ENCODE data around the gene PDE11A.

Gene PDE11A

DNA sequence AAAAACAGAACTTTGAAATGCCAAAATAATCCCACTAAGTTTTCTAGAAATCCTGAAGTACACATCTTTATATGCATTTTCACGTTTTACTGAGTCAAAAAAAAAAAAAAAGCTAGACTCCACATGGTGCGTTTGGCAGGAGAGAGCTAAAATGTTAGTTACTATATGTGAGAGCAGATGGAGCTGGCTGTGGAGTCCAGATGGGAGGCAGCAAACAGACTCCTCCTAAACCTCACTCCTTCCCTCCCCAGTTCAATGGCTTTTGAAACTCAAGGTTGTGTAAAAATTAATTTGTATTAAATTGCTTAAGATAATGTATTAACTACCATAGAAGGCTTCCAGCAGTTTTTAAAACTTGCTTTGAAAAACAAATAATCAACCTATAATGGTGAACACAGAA, 431.2 kb downstream of the PDE11A start:
- DNase-seq (ENCODE audit: extremely low read depth, low read depth) = no peak
- TF ChIP-seq CTCF (IDR thresholded peaks at IDR 0.05; ENCODE audit: low read depth, low read length) = no peak

DNA sequence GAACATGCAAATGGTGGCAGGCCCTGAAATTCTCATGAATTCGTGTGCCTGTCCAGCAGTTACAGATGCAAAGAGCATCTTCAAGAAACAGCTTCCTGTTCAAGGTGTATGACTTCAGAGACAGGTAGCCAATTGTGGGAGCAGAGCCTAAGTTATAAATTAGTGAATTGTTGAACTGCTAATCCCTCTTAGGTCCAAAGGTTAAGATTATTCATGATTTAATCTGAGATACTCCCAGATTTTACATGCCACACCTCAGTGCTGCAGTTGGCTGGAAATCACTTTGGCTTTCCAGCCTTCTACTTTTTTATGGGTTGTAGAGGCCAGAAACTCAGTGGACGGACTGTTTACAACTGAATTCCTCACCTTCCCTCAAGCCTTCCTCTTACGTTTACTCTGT, 432.2 kb downstream of the PDE11A start:
- TF ChIP-seq CTCF (IDR thresholded peaks at IDR 0.05; ENCODE audit: low read depth, low read length) = no peak
- DNase-seq (ENCODE audit: extremely low read depth, low read depth) = no peak

DNA sequence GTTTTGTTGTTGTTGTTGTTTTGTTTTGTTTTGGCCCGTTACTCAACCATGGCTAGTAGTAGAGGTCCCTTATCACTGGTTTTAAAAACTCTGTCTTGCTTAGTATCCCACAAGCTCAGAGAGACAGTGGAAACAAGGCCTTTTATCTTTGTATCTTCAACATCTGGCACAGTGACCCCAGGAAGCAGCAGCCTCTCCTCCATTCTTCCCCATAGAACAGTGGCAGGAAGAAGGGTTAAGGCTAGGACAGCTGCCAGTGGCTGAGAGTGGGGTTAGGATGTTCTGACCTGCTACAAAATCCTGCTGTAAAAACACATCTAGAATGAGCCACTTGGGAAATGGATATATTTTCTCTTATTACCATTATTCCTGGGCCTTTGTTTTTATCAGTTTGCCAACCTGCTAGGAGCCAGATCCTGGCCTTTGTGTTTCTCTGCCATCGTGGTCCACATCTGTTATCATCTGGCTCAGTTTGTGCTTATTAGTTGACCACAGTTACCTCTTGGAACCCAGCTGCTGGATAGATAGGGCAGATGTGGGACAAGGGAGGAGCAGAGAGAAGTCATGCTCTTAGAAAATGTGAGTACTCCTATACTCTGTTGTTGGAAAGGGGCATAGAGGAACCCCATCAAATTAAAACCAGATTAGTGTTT, 433.2 kb downstream of the PDE11A start:
- DNase-seq (ENCODE audit: extremely low read depth, low read depth) = no peak
- no peak for TF ChIP-seq CTCF (IDR thresholded peaks at IDR 0.05; ENCODE audit: low read depth, low read length)

GRCh38 chr2:177638507-177638906, 434.1 kb downstream of the PDE11A start:
- DNase-seq (ENCODE audit: extremely low read depth, low read depth) = no peak
- no peak for TF ChIP-seq CTCF (IDR thresholded peaks at IDR 0.05; ENCODE audit: low read depth, low read length)

GRCh38 chr2:177636672-177637071, 435.9 kb downstream of the PDE11A start:
- no peak for TF ChIP-seq CTCF (IDR thresholded peaks at IDR 0.05; ENCODE audit: low read depth, low read length)
- no peak for DNase-seq (ENCODE audit: extremely low read depth, low read depth)

GRCh38 chr2:177635696-177636095, 436.9 kb downstream of the PDE11A start:
- TF ChIP-seq CTCF (IDR thresholded peaks at IDR 0.05; ENCODE audit: low read depth, low read length) = no peak
- DNase-seq (ENCODE audit: extremely low read depth, low read depth) = no peak

DNA sequence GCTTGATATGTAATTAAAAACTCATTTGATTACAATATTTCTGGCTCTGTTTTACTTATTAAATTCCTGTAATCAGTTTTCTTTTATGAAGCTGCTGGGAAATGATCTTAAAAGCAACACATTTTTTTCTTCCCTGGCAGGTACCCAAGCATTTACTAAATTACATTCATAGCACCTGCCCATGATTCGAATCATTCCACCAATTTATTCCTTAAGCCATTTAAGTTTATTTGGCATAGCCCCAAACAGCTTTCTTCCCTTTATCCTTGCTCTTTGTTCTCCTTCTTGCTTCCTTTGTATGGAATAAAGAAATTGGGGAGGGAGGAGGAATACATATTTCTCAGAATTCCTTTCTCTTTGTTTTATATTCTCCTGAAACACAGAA, 438.7 kb downstream of the PDE11A start:
- no peak for DNase-seq (ENCODE audit: extremely low read depth, low read depth)
- TF ChIP-seq CTCF (IDR thresholded peaks at IDR 0.05; ENCODE audit: low read depth, low read length) = no peak

All from AG09319 (cell line).